ENCODE data around the gene CABCOCO1.

Gene CABCOCO1

DNA sequence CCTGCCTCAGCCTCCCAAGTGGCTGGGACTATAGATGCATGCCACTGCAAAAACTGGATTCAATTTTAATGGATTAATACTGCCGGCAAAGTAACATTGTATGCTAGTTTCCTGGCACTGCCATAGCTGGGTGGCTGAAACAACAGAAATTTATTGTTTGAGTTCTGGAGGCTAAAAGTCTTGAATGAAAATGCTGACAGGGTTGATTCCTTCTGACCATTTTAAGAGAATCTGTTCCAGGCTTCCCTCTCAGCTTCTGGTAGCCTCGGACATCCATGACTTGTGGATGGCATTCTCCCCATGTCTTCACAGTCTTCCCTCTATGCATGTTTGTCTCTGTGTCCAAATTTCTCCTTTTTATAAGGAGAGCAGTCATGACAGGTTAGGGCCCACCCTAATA, 151.4 kb downstream of the CABCOCO1 start:
- TF ChIP-seq YY1 (IDR thresholded peaks at IDR 0.05; ENCODE audit: low read depth) (no peak), EGR1 (IDR thresholded peaks at IDR 0.05) (no peak), EP300 (IDR thresholded peaks at IDR 0.05; ENCODE audit: borderline replicate concordance) (no peak), REST (IDR thresholded peaks at IDR 0.05; ENCODE audit: low read depth) (no peak), NFIC (IDR thresholded peaks at IDR 0.05) (no peak), TEAD4 (IDR thresholded peaks at IDR 0.05) (no peak), CREB1 (IDR thresholded peaks at IDR 0.05; ENCODE audit: low read depth) (no peak), TCF12 (IDR thresholded peaks at IDR 0.05; ENCODE audit: low read depth) (no peak), TAF1 (IDR thresholded peaks at IDR 0.05; ENCODE audit: low read depth) (no peak), RAD21 (IDR thresholded peaks at IDR 0.05; ENCODE audit: low read depth) (no peak), USF1 (IDR thresholded peaks at IDR 0.05) (no peak), CEBPB (IDR thresholded peaks at IDR 0.05) (no peak)

DNA sequence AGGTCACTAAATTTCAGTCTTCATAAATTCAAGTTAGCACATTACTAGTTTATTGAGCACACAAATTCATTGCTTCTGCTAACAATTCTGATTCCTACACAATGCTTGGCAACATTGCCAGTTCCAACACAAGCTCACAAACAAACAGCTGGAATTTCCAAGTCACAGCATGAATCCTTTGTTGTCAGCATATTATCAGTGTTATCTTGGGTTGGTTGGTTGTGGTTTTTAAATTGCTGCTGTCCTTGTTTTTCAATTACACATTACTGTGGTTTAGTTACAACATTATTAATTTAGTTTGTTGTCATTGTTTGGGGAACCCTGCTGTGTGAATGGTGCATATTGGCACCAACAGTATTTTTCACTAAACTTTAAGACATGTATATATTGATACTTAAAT, 152.8 kb downstream of the CABCOCO1 start:
- no peak for TF ChIP-seq TCF12 (IDR thresholded peaks at IDR 0.05; ENCODE audit: low read depth)
- peak; percentile 18; the same call in 1 of the 2 replicates for TF ChIP-seq NFIC (IDR thresholded peaks at IDR 0.05)
